Upper lobe of left lung (tissue), 6 donors: ENCODE results near the gene RBMS1. TPM values are rescaled to one million over a fixed set of nuclear protein-coding genes. Genes with fewer than 3 reads are reported as not detected.

Experiments used
- ATAC-seq, 2 donors: fragments of 200-7000 bp; cut with Tn5 transposase; one replicate each; pipeline ENCODE4 v1.9.1; 2022; ENCODE audit warnings: mild to moderate bottlenecking in 2 of 2, moderate library complexity in 2 of 2; ENCODE audit not compliant: low FRiP score in 2 of 2
- DNase-seq, 2 donors: peaks; one replicate each; pipeline ENCODE4 v3.0.0-alpha.2; 2019 to 2020
- H3K27ac ChIP-seq, 4 donors: fragments of 200-600 bp; sonication (generic); one replicate each; pipeline ENCODE4 v1.5.1; 2016 to 2019
- H3K27me3 ChIP-seq, 4 donors: fragments of 200-600 bp; sonication (generic); one replicate each; pipeline ENCODE4 v1.5.1; 2017 to 2019
- H3K36me3 ChIP-seq, 4 donors: fragments of 200-600 bp; sonication (generic); one replicate each; pipeline ENCODE4 v1.5.1; 2016 to 2019
- H3K4me1 ChIP-seq, 4 donors: fragments of 200-600 bp; sonication (generic); one replicate each; pipeline ENCODE4 v1.5.1; 2018 to 2019
- H3K4me3 ChIP-seq, 4 donors: fragments of 200-600 bp; sonication (generic); one replicate each; pipeline ENCODE4 v1.5.1; 2017 to 2019; ENCODE audit warnings: mild to moderate bottlenecking in 2 of 4, moderate library complexity in 1 of 4
- H3K9me3 ChIP-seq, 4 donors: fragments of 200-600 bp; sonication (generic); one replicate each; pipeline ENCODE4 v1.5.1; 2018 to 2019
- EP300 ChIP-seq, 4 donors: sonication (generic); formaldehyde crosslinking; IDR thresholded peaks; one replicate each; pipeline ENCODE4 v1.5.1; 2017; ENCODE audit warnings: antibody characterized with exemption in 4 of 4, control low read depth in 2 of 4
- POLR2A ChIP-seq, 4 donors: fragments of 450-650 bp; IDR thresholded peaks; one replicate each; pipeline ENCODE4 v1.5.1; 2016 to 2017; ENCODE audit warnings: antibody characterized with exemption in 4 of 4, mild to moderate bottlenecking in 2 of 4
- POLR2AphosphoS5 ChIP-seq, 2 donors: sonication (generic); formaldehyde crosslinking; IDR thresholded peaks; one replicate each; pipeline ENCODE4 v1.5.1; 2017; ENCODE audit warnings: antibody characterized with exemption in 2 of 2
- WGBS, 2 donors: methylation state at CpG; one replicate each; pipeline ENCODE4 v1.1.5; 2017 to 2018; 5-methylcytosine and 5-hydroxymethylcytosine counted together
- total RNA-seq, 6 donors: library from RNA; depleted of rRNA in 4 of 6; stranded (reverse); fragments of >200 nt in 4 of 6; gene quantifications; one replicate each; pipeline versions ENCODE4 v1.1.0 to v1.2.1, GENCODE V29; 2016 to 2021
- TF ChIP-seq, protein P1 (sequence below), 6 experiments: fragments of 450-650 bp in 4 of 6; fragments of 200-600 bp in 2 of 6; sonication (generic) in 2 of 6; IDR thresholded peaks; one replicate each; pipeline ENCODE4 v1.5.1; 2016 to 2019; ENCODE audit warnings: antibody characterized with exemption in 6 of 6
- donor health status: DM: no; HTN: no; CAD: no; lungs with moderate emphysema.
- donor health status: DM: no; HTN: yes; CAD: no; lungs with severe emphysema.

RBMS1 gene
- total RNA-seq, 6 donors from 2014 or later: 81.3 to 125 (median 95.4) TPM

DNA sequence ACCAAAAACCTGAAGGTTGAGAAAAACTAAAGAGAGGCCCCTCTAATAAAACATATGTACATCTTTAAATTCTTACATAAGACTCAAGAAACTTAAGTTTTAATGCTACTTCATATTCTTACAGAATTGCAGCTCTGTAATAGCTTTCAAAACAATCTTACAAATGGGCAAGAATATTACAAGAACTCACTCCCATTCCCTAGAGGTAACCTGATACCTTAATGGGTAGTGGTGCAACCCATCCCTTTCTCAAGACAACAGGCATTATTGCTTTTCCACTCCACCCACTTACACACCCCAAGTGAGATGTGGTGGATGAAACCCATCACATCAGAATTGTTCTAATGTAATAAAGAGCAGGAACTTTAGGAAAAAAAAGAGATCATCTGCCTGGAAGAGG lies 103.7 kb downstream of the RBMS1 start:
- H3K27me3 ChIP-seq: no peaks in the 10 kb centered on the region
- ATAC-seq (peak in 1 of 2 donors; percentile 34), DNase-seq (no peak)
- H3K4me1 ChIP-seq: peaks cover 52 to 89% (median 78%) of the 10 kb centered on the region in 4 donors
- no peaks in the 10 kb centered on the region for H3K9me3 ChIP-seq
- no peak for TF ChIP-seq POLR2AphosphoS5 (IDR thresholded peaks at IDR 0.05)
- TF ChIP-seq, protein P1, sequence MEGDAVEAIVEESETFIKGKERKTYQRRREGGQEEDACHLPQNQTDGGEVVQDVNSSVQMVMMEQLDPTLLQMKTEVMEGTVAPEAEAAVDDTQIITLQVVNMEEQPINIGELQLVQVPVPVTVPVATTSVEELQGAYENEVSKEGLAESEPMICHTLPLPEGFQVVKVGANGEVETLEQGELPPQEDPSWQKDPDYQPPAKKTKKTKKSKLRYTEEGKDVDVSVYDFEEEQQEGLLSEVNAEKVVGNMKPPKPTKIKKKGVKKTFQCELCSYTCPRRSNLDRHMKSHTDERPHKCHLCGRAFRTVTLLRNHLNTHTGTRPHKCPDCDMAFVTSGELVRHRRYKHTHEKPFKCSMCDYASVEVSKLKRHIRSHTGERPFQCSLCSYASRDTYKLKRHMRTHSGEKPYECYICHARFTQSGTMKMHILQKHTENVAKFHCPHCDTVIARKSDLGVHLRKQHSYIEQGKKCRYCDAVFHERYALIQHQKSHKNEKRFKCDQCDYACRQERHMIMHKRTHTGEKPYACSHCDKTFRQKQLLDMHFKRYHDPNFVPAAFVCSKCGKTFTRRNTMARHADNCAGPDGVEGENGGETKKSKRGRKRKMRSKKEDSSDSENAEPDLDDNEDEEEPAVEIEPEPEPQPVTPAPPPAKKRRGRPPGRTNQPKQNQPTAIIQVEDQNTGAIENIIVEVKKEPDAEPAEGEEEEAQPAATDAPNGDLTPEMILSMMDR (IDR thresholded peaks at IDR 0.05): no peak
- no peak for TF ChIP-seq EP300 (IDR thresholded peaks at IDR 0.05)
- no peak for TF ChIP-seq POLR2A (IDR thresholded peaks at IDR 0.05)
- no peaks in the 10 kb centered on the region for H3K36me3 ChIP-seq
- peak overlapping the region; percentile 4 to 87 (median 44) for H3K27ac ChIP-seq
- H3K4me3 ChIP-seq: no peak overlapping the region

DNA sequence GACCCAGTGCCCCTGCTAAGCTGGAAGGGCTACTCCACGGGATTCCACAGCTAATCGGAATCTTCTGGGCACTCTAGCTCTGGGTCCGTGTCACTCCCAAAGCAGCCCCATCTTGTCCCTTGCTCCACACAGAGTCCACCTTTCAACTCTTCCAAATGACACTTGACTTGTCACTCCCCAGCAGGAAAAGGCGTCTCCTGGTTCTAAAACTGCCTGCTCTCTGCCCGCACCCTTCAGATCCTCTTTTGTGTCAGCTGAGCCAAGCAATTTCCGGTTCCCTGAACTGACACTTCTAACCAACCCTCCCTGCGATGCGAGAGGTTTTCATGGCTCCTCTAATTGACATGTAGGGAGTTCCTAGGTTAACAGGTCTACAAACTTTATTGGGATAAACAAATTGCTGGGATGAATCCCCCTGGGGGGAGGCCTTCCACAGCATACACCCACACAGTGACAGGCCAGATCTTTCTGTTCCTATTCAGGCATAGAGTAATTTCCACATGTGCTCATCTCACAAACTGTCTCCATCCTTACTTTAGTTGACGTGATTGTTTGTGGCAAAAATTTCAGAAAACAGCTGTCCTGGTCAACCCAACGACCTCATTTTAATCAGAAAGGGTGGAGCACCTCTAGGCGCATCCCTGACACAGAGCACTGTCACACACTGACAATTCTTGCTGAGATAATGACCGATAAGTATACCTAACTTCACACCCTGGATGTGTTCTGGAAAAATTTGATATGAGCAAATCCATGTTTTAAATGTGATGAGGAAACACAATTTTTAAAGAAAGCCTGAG lies 104.9 kb downstream of the RBMS1 start:
- H3K4me1 ChIP-seq: peaks cover 45 to 83% (median 74%) of the 10 kb centered on the region in 4 donors
- DNase-seq (peak in 1 of 2 donors; percentile 79), ATAC-seq (peak; percentile 72 to 77)
- H3K27me3 ChIP-seq: no peaks in the 10 kb centered on the region
- TF ChIP-seq EP300 (IDR thresholded peaks at IDR 0.05): no peak
- TF ChIP-seq POLR2AphosphoS5 (IDR thresholded peaks at IDR 0.05): peak; percentile 27 to 71
- 39 to 42% methylated on average over 12 of the region's 12 CpGs for WGBS, 2 donors
- no peaks in the 10 kb centered on the region for H3K9me3 ChIP-seq
- H3K27ac ChIP-seq: peak overlapping the region; percentile 74 to 87 (median 80)
- no peak overlapping the region for H3K4me3 ChIP-seq
- no peaks in the 10 kb centered on the region for H3K36me3 ChIP-seq

DNA sequence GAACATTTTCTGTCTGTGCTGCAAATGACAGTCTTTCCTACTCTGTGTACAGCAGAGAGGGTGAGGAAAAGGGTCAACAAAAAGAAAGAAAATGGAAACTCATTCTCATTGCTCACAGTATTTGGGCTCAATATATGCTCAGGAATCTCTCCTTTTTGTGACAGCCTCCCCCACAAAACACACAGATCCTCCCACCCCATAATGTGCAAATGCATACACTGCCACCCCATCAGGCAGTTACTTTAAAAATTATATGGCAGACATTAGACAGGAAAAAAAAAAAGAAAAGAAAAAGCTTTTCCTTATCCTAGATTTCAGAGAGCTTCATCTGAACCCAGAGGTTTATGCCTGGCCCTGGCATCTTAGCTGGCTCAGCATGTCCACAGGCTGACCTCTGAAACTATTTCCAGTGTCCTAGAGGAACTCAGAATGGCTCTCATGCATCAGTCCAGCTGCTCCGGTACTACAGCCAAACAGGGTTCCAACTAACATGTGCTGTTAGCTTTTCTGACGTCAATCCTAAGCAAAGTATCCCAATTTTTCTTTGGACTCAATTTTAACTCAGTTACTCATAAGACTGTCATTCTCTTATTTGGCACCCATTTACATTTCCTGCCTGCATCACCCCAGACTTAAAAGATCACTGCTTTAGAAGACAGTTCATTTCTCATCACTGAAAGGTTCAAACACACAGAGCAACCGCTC lies 105.9 kb downstream of the RBMS1 start:
- H3K27ac ChIP-seq: peak overlapping the region; percentile 74 to 87 (median 80)
- no peak overlapping the region for H3K4me3 ChIP-seq
- peaks cover 45 to 79% (median 74%) of the 10 kb centered on the region in 4 donors for H3K4me1 ChIP-seq
- DNase-seq: peak in 1 of 2 donors; percentile 51
- ATAC-seq: peak; percentile 85 to 92
- H3K27me3 ChIP-seq: no peaks in the 10 kb centered on the region
- peak; percentile 19 to 56 for TF ChIP-seq POLR2AphosphoS5 (IDR thresholded peaks at IDR 0.05)
- TF ChIP-seq EP300 (IDR thresholded peaks at IDR 0.05): peak in 1 of 4 donors; percentile 41
- TF ChIP-seq, protein P1 (IDR thresholded peaks at IDR 0.05): no peak
- 40 to 48% methylated on average over 3 of the region's 3 CpGs for WGBS, 2 donors
- H3K9me3 ChIP-seq: no peaks in the 10 kb centered on the region
- no peaks in the 10 kb centered on the region for H3K36me3 ChIP-seq

DNA sequence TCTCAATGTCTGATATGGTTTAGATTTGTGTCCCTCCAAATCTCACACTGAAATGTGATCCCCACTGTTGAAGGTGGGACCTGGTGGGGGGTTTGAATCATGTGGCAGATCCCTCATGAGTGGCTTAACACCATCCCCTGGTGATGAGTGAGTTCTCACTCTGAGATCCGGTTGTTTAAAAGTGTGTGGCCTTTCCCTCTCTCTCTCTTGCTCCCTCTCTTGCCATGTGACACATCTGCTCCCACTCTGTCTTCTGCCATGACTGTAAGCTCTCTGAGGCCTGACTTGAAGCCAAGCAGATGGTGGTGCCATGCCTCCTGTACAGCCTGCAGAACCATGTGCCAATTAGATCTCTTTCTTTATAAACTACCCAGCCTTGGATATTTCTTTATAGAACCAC lies 108.8 kb downstream of the RBMS1 start:
- TF ChIP-seq EP300 (IDR thresholded peaks at IDR 0.05): no peak
- TF ChIP-seq, protein P1 (IDR thresholded peaks at IDR 0.05): no peak
- TF ChIP-seq POLR2A (IDR thresholded peaks at IDR 0.05): no peak
- no peak for TF ChIP-seq POLR2AphosphoS5 (IDR thresholded peaks at IDR 0.05)
- no peak for ATAC-seq
- Histone ChIP-seq H3K36me3 (no peaks in the 10 kb centered on the region), H3K27me3 (no peaks in the 10 kb centered on the region), H3K27ac (peak overlapping the region in 3 of 4 donors; percentile 4 to 76 (median 19)), H3K4me1 (peaks cover 56 to 80% (median 79%) of the 10 kb centered on the region in 4 donors), H3K9me3 (no peaks in the 10 kb centered on the region), H3K4me3 (no peak overlapping the region)
- 70 to 92% methylated on average over 1 of the region's 1 CpG for WGBS, 2 donors
- no peak for DNase-seq

DNA sequence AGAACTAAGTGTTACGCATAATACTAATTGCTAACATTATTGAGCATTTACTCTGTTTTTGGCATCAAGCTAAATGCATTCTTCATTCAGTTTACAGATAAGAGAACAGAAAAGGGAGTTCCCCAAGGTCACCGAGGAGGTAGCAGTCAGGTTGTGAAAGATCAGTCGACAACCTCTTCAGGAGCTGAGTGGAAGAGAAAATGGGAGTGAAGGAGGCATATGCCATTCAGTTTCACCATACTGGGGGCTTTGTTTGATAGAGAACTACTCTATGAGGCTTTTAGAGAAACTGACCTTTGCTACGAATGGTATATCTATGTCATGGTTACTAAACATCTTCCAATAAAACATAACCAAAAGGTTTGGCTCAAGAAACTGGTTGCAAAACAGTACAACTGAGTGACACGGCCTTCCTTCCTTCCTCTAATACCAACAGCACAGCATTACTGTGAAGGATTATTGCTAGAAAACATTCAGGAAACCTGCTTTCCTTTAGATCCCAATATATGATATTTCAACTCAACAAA lies 112.1 kb downstream of the RBMS1 start:
- Histone ChIP-seq H3K9me3 (no peaks in the 10 kb centered on the region), H3K27ac (peak overlapping the region; percentile 61 to 88 (median 78)), H3K4me1 (peaks cover 59 to 82% (median 81%) of the 10 kb centered on the region in 4 donors), H3K27me3 (no peaks in the 10 kb centered on the region), H3K36me3 (no peaks in the 10 kb centered on the region), H3K4me3 (no peak overlapping the region)
- TF ChIP-seq EP300 (IDR thresholded peaks at IDR 0.05): no peak
- TF ChIP-seq POLR2AphosphoS5 (IDR thresholded peaks at IDR 0.05): no peak
- TF ChIP-seq, protein P1 (IDR thresholded peaks at IDR 0.05): no peak
- no peak for TF ChIP-seq POLR2A (IDR thresholded peaks at IDR 0.05)
- 20 to 25% methylated on average over 5 of the region's 5 CpGs for WGBS, 2 donors
- DNase-seq (no peak), ATAC-seq (peak in 1 of 2 donors; percentile 68)
